ENCODE results near the gene FLT4. TPM values are rescaled to one million over a fixed set of nuclear protein-coding genes. Genes with fewer than 3 reads are reported as not detected.

The FLT4 gene
- total RNA-seq, 1 experiment from 2014 or later: not detected

GRCh38 chr5:180621311-180621710 lies 28.1 kb downstream of the FLT4 start:
- no TSS peak for BruUV-seq (replicated peaks)
- H3K9me2 ChIP-seq (replicated peaks; ENCODE audit: low read length): no peaks in the 10 kb centered on the region
- CTCF ChIA-PET: no interaction called here
- POLR2A ChIA-PET (ENCODE audit: unreplicated experiment): no interaction called here
- TF ChIP-seq EZH2phosphoT487 (IDR thresholded peaks at IDR 0.05; ENCODE audit: borderline replicate concordance, low read length): no peak
- no peak for TF ChIP-seq CTCF (conservative IDR thresholded peaks at IDR 0.05; ENCODE audit: low read depth, low read length)
- no peak for TF ChIP-seq EZH2 (IDR thresholded peaks at IDR 0.05; ENCODE audit: low read length, unreplicated experiment)
- intact Hi-C loops (cut with micrococcal nuclease): no loop called here
- no peak overlapping the region for H3K4me3 ChIP-seq (ENCODE audit: low read length)
- H3K9ac ChIP-seq (ENCODE audit: low read length): no peak overlapping the region
- no peak for ATAC-seq
- no peak overlapping the region for H3K27ac ChIP-seq (ENCODE audit: low read length)
- peaks cover 30% of the 10 kb centered on the region for H3K27me3 ChIP-seq (ENCODE audit: low read length)
- no peaks in the 10 kb centered on the region for H4K20me1 ChIP-seq (ENCODE audit: low read length)
- H3K4me2 ChIP-seq (ENCODE audit: low read length): no peak overlapping the region
- no peaks in the 10 kb centered on the region for H3K4me1 ChIP-seq (ENCODE audit: insufficient read depth, low read length)
- no peaks in the 10 kb centered on the region for H3F3A ChIP-seq (ENCODE audit: low read length, unreplicated experiment)
- DNase-seq: no peak
- H3K9me3 ChIP-seq (ENCODE audit: low read length): no peaks in the 10 kb centered on the region
- H3K79me2 ChIP-seq (ENCODE audit: low read length): no peaks in the 10 kb centered on the region
- no peaks in the 10 kb centered on the region for H3K36me3 ChIP-seq (ENCODE audit: low read depth, low read length)
- no peak overlapping the region for H2AFZ ChIP-seq (ENCODE audit: low read length)

GRCh38 chr5:180620014-180620413 lies 29.4 kb downstream of the FLT4 start:
- no peak overlapping the region for H3K4me2 ChIP-seq (ENCODE audit: low read length)
- no peak for TF ChIP-seq CTCF (conservative IDR thresholded peaks at IDR 0.05; ENCODE audit: low read depth, low read length)
- TF ChIP-seq EZH2 (IDR thresholded peaks at IDR 0.05; ENCODE audit: low read length, unreplicated experiment): peak; percentile 38
- TF ChIP-seq EZH2phosphoT487 (IDR thresholded peaks at IDR 0.05; ENCODE audit: borderline replicate concordance, low read length): peak; percentile 16; the same call in 1 of the 2 replicates
- CTCF ChIA-PET: no interaction called here
- H3K9ac ChIP-seq (ENCODE audit: low read length): no peak overlapping the region
- no TSS peak for BruUV-seq (replicated peaks)
- no peak; the same call in 1 of the 2 replicates for ATAC-seq
- no peaks in the 10 kb centered on the region for H3K36me3 ChIP-seq (ENCODE audit: low read depth, low read length)
- H2AFZ ChIP-seq (ENCODE audit: low read length): no peak overlapping the region
- no peaks in the 10 kb centered on the region for H4K20me1 ChIP-seq (ENCODE audit: low read length)
- H3K79me2 ChIP-seq (ENCODE audit: low read length): no peaks in the 10 kb centered on the region
- DNase-seq: no peak
- POLR2A ChIA-PET (ENCODE audit: unreplicated experiment): no interaction called here
- no peak overlapping the region for H3K4me3 ChIP-seq (ENCODE audit: low read length)
- no peaks in the 10 kb centered on the region for H3F3A ChIP-seq (ENCODE audit: low read length, unreplicated experiment)
- intact Hi-C loops (cut with micrococcal nuclease): no loop called here
- no peaks in the 10 kb centered on the region for H3K4me1 ChIP-seq (ENCODE audit: insufficient read depth, low read length)
- H3K9me3 ChIP-seq (ENCODE audit: low read length): no peaks in the 10 kb centered on the region
- no peak overlapping the region for H3K27ac ChIP-seq (ENCODE audit: low read length)
- H3K9me2 ChIP-seq (replicated peaks; ENCODE audit: low read length): no peaks in the 10 kb centered on the region
- H3K27me3 ChIP-seq (ENCODE audit: low read length): peaks cover 32% of the 10 kb centered on the region

GRCh38 chr5:180619563-180619915 lies 29.9 kb downstream of the FLT4 start:
- BruUV-seq (replicated peaks): no TSS peak
- H3K9ac ChIP-seq (ENCODE audit: low read length): no peak overlapping the region
- H3K27me3 ChIP-seq (ENCODE audit: low read length): peaks cover 32% of the 10 kb centered on the region
- DNase-seq (no peak), ATAC-seq (no peak)
- no peak overlapping the region for H3K4me3 ChIP-seq (ENCODE audit: low read length)
- intact Hi-C loops (cut with micrococcal nuclease): no loop called here
- no peaks in the 10 kb centered on the region for H3F3A ChIP-seq (ENCODE audit: low read length, unreplicated experiment)
- ChIA-PET POLR2A (ENCODE audit: unreplicated experiment) (no interaction called here), CTCF (no interaction called here)
- H3K27ac ChIP-seq (ENCODE audit: low read length): no peak overlapping the region
- H3K4me2 ChIP-seq (ENCODE audit: low read length): no peak overlapping the region
- H3K36me3 ChIP-seq (ENCODE audit: low read depth, low read length): no peaks in the 10 kb centered on the region
- TF ChIP-seq CTCF (conservative IDR thresholded peaks at IDR 0.05; ENCODE audit: low read depth, low read length) (no peak), EZH2 (IDR thresholded peaks at IDR 0.05; ENCODE audit: low read length, unreplicated experiment) (no peak), EZH2phosphoT487 (IDR thresholded peaks at IDR 0.05; ENCODE audit: borderline replicate concordance, low read length) (no peak; the same call in 1 of the 2 replicates)
- H4K20me1 ChIP-seq (ENCODE audit: low read length): no peaks in the 10 kb centered on the region
- H3K9me3 ChIP-seq (ENCODE audit: low read length): no peaks in the 10 kb centered on the region
- H3K9me2 ChIP-seq (replicated peaks; ENCODE audit: low read length): no peaks in the 10 kb centered on the region
- no peak overlapping the region for H2AFZ ChIP-seq (ENCODE audit: low read length)
- H3K4me1 ChIP-seq (ENCODE audit: insufficient read depth, low read length): no peaks in the 10 kb centered on the region
- H3K79me2 ChIP-seq (ENCODE audit: low read length): no peaks in the 10 kb centered on the region

Data from PC-3 (cell line).